ENCODE data around the gene ATP5PF.
"Not testable (repeated sequence)": the region's sequence is repeated elsewhere in the genome, so short reads cannot be mapped to it uniquely, and the experiment has no call there.

Gene ATP5PF

DNA sequence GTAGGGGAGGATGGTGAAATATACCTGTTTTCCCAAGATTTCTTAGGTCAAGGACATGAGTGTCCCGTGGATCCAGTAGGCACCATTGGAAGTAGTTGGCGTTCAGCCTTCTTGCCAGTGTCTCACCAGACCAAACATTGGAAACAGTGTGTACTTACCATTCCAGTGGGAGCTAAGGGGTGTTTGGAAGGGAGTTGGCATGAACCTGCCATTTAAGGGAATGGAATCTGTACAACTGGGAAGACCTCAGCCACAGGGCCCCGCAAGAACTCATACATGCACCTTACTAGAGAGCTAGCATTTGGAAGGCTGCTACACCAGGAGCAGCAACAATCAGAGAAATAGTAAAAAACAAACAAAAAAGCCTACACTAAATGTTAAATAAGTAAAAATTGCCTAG is 12.7 kb downstream of the ATP5PF start:
- DNase-seq, result no peak

DNA sequence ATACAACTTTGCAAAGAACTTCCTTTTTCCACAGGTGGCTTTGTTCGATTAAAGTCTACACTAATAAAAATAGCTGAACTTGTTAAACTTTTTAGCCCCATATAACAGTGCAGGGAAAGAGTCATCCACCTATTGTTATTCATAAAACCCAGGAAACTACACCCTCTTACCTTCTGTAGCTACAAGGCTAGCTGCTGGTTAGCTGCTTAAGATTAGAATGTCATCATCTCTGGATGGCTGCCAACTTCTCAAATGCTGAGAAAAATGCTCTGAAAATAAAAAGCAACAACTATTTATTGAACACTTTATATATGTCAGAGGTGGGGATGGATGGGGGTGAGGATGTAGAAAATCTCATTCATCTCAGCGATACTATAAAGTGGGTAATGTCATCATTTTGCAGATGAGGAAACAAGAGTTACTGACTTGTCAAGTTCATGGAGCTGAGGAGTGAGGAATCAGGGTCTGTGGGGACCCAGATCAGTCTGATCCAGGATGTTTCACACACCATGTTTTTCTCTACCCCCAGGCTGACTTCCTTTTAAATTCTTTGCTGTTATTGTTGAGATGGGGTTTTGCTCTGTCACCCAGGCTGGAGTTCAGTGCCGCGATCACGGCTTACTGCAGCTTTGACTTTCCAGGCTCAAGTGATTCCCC is 17.1 kb downstream of the ATP5PF start:
- DNase-seq, result no peak

DNA sequence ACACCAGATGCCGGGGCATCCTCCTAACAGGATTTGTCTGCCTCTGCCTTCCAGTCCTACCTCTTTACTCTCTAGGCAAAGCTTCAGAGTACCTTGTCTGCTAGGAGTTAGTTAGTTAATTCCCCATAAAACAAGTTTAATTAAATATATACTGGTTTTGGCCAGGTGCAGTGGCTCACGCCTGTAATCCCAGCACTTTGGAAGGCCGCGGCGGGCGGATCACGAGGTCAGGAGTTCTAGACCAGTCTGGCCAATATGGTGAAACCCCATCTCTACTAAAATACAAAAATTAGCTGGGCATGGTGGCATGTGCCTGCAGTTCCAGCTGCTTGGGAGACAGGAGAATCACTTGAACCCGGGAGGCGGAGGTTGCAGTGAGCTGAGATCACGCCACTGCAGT is 20.6 kb downstream of the ATP5PF start:
- DNase-seq, result not testable (repeated sequence)

DNA sequence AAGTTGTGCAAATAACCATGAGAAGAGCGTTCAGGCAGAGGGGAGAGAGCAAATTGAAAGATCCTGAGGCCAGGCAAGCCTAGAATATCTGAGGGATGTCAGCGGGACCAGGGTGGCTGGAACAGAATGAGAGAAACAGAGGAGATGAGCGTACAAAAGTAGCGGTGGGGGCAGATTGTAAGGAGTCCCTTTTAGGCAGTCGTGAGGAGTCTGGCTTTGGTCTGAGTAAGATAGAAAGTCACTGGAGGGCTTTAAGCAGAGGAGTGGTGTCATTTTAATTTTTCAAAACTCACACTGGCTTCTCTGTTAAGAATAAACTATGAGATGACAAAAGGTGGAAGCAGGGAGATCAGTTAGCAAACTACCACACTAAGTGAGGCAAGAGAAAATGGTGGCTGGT is 24.2 kb downstream of the ATP5PF start:
- DNase-seq, result no peak

DNA sequence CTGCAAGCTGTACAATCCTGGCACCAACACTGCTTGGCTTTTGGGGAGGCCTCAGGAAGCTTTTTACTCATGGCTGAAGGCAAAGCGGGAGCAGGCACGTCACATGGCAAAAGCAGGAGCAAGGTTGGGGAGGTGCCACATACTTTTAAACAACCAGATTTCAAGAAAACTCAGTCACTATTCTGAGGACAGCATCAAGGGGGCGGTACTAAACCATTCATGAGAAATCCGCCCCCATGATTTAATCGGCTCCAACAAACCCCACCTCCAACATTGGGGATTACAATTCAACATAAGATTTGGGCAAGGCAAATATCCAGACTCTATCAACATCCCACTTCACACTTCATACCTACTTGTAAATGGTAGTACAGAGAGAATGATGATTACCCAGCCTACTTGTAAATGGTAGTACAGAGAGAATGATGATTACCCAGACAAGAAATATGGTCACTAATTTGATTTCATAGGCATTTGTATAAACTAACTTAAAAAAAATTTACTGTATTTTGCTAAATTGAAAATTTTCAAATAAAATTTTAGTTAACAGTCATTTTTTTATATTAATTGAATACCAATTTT is 24.9 kb downstream of the ATP5PF start:
- no peak for DNase-seq

DNA sequence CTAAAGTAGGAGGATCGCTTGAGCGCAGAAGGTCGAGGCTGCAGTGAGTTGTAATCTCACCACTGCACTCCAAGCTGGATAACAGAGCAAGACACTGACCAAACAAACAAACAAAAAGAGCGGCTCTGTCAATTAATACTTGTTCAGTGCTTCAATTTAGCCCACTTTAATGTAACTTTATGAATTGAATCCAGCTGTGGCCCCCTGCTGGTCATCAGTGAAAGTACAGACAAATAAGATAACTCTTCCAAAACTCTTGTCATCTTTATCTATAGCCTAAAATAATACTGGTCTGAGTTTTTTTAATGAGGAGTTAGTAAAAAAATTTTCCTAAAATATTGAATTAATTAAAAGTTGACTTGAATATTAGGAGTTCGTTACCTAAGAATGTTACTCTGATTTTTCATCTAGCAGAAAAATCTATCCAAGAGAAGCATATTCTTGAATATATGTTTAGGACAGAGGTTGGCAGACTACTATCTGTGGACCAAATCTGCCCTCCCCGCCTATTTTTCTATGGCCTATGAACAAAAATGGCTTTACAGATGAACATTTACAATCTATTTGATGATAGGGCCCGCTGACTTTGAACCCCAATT is 26.1 kb downstream of the ATP5PF start:
- DNase-seq, result peak; percentile 71 to 75 (median 73)

DNA sequence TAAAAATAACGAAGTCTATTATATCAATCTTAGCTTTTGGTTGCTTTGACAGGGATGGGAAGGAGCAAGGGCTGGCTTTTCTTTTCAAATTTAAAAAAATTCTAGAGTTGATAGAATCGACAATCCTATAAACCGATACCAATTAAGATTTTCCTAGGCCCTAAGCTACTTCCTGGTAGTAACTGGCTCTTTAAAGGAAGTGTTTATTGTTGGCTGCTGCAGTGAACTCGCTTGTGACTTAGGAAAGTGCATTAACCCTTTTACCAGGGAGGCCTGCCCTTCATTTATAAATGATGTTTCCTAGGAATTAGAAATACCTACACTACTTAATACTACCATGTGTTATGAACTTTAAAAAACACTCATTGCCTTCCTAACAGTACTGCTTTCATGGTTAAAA is 33.2 kb downstream of the ATP5PF start:
- DNase-seq, result no peak

DNA sequence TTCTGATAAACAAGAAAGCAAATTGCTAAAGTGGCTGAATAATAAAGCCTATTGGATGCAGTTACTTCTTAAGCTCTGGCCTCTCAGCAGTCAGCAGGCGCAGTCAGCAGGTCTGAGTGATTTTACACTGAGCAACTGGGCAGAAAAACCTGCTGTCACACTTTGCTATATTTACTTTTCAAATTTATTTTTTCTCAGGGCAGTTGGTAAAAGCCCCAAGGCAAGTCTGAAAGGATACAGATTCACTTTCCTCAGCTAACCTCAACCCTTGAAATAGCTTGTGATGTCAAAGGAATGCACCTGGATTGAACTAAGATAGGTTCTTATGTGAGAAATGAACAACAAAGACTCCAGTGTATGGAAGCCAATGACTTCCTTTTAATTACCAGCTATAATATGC is 34.0 kb downstream of the ATP5PF start:
- DNase-seq, result no peak

DNA sequence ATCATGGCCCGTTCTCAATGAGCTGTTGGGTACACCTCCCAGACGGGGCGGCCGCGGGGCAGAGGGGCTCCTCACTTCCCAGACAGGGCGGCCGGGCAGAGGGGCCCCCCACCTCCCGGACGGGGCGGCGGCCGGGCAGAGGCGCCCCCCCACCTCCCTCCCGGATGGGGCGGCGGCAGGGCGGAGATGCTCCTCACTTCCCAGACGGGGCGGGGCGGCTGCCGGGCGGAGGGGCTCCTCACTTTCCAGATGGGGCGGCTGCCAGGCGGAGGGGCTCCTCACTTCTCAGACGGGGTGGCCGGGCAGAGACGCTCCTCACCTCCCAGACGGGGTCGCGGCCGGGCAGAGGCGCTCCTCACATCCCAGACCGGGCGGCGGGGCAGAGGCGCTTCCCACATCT is 39.2 kb downstream of the ATP5PF start:
- DNase-seq, result not testable (repeated sequence)

DNA sequence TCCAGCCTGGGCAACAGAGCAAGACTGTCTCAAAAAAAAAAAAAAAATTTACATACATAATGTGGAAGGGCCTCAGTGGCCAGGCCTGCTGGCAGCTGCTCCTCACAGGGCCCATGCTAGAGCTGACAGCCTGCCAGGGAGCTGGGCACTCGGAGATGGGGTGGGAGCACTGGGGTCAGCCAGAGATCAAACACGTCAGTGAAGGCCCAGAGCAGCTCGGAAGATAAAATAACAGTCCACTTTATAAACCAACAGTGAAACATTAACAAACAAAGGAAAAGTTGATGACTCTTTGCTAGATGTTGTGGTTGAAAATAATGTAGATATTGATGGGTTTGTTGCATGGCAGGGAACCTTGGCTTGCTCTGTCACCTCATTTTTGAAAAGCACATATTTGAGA is 42.7 kb downstream of the ATP5PF start:
- no peak for DNase-seq

DNA sequence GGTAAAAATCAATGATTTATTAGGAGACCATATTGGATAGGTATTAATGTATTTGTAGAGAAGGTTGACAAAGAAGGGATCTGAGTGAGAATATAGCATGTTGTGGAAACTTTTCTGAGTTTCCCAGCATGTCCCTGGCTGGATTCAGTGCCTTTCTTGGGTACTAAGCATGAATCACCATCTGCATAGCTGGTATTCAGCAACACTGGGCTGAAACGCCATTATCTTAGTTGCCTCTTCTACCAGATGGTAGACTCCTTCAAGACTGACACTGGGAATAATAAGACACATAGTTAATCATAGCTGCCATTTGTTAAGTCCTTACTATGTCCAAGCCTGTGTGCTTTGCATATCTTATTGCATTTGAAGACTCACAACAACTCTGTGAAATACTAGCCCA is 45.5 kb downstream of the ATP5PF start:
- no peak for DNase-seq

DNA sequence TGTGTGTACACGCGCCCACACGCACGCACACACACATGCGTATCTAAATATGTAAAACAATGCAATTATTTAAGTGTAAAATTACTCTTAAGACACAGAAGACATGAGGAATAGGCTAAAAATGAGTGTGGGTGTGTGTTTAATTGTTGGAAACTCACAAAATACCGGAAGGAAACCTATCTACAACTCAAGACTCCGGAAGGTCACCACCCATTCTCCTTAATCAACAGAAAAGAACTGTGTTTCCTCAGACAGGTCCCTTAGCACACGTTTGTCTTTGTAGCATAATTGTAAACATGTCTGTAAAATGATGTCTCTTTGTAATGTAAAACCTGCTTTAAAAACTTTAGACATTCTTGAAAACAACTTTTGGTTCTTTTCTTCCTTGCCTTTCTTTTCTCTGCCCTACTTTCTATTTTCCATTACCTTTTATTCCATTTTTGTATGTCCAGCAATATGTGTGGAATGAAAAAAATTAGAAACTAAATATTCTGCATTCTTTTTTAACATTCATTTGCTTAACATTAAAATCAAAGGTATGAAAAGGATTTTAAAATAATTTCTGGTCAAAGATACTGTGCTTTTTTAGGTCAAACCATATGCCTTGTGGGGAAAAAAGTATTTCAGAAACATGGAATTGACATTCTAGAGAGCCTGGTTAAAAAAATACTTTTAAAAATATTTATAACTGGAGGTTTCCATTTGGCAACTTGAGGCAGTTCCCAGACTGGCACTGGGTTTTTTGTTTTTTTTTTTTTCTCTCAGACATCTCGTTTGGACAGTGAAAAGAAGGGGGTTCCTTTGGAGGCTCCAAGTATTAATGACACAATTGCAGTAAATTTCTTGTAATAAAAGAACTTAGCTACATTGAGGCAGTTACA is 46.2 kb downstream of the ATP5PF start:
- DNase-seq, result no peak

DNA sequence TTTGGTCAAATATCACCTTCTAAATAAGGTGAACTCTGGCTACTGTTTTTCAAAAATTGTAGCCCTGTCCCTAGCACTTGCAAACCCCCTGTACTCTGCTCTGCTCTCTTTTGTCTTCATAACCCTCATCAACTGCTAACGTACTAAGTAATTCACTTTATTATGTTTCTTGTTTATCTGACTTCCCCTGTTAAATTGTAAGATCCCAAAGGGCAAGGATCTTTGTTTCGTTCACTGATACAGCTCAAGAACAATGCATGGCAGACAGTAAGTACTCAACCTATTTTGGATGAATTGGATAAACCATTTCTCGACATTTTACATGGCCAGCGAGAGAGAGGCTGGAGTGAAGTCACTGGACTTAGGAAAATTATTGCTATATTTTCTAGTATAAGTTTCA is 46.9 kb downstream of the ATP5PF start:
- no peak for DNase-seq

DNA sequence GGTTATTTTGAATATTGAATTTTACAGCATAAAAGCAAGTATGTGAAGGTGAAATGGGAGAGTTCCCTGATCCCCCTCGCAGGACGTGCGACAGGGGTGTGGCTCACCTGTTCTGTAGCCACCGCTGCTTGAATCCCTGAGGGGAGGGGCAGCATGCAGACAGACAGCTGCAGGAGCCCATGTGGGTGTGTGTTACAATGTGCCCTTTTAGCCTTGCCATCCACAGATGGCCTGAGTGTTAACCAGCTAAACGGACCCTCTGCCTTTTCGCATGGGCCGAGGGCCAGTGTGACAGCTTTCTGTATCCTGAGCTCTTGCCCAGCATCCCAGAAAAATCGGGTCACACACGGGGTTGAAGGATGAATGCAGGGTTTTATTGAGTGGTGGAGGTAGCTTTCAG is 52.3 kb downstream of the ATP5PF start:
- DNase-seq, result no peak

DNA sequence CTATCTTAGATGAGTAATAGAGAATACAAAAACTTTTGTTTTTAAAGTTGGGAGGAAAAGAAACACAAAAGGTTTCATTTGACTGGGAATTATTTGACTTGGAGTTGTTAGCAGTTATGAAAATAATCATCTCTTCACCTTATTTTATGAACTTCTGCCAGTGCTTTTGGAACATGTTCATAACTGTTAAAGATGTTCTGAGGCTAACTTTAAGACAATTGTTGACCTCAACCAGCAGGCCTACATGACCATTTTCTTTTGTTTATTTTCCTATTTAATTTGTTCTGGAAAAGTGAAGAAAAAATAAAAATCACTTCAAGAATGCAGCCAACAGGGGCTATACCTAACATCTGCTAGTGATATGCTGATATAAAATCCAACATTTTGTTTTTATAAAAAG is 58.3 kb downstream of the ATP5PF start:
- DNase-seq, result no peak

Data from suppressor macrophage treated with lipopolysaccharide for 1 hour (primary cell).